22Rv1 (cell line): ENCODE results near the gene PPP1R14C.

Experiments used
- CTCF ChIP-seq: fragments of 450-650 bp; IDR thresholded peaks from 2 replicates; pipeline ENCODE4 v1.5.1; 2017; ENCODE audit warnings: mild to moderate bottlenecking
- ZFX ChIP-seq: fragments of 450-650 bp; IDR thresholded peaks from 2 replicates; pipeline ENCODE4 v1.6.1; 2017; ENCODE audit warnings: antibody characterized with exemption, borderline replicate concordance

DNA sequence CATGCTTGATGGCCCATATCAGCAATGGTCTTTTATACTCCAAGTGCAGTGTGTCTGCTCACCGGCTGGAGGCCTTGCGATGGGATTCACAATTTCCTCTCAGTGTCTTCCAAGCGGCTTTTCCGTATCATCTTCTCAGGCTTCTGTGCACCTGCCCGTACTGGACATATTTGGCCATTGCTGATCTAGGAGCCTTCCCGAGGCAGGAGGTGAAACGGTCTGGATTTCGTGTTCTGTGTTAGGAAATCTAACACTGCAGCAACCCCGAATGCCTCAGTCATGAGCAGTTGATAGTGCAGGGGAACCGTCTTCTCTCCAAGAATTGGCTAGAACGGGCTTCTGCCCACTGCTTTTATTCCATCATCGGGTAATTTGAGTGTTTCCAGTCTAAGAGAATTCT is 60.5 kb downstream of the PPP1R14C start:
- TF ChIP-seq ZFX (no peak), CTCF (no peak)
